ENCODE measurements around the gene NEURL3. TPM values are rescaled to one million over a fixed set of nuclear protein-coding genes. Genes with fewer than 3 reads are reported as not detected.
"Not testable (repeated sequence)": the region's sequence is repeated elsewhere in the genome, so short reads cannot be mapped to it uniquely, and the experiment has no call there.

NEURL3 gene
- total RNA-seq, 1 experiment from 2014 or later = not detected

- no peak for DNase-seq (ENCODE audit: low spot score)
Observed at GRCh38 chr2:96485350-96485749, 19.8 kb downstream of the NEURL3 start.

GRCh38 chr2:96484091-96484490 lies 21.1 kb downstream of the NEURL3 start:
- DNase-seq (ENCODE audit: low spot score) = no peak

- DNase-seq (ENCODE audit: low spot score) = no peak
Observed at GRCh38 chr2:96477458-96477857, 27.7 kb downstream of the NEURL3 start.

- no peak for DNase-seq (ENCODE audit: low spot score)
Observed at GRCh38 chr2:96471772-96472171, 33.4 kb downstream of the NEURL3 start.

GRCh38 chr2:96470636-96471035 lies 34.5 kb downstream of the NEURL3 start:
- DNase-seq (ENCODE audit: low spot score) = no peak

GRCh38 chr2:96470109-96470508 lies 35.0 kb downstream of the NEURL3 start:
- no peak for DNase-seq (ENCODE audit: low spot score)

GRCh38 chr2:96468904-96469303 lies 36.3 kb downstream of the NEURL3 start:
- no peak for DNase-seq (ENCODE audit: low spot score)

- DNase-seq (ENCODE audit: low spot score) = no peak
Observed at GRCh38 chr2:96464651-96465050, 40.5 kb downstream of the NEURL3 start.

GRCh38 chr2:96464061-96464460 lies 41.1 kb downstream of the NEURL3 start:
- no peak for DNase-seq (ENCODE audit: low spot score)

- no peak for DNase-seq (ENCODE audit: low spot score)
Observed at GRCh38 chr2:96463119-96463518, 42.0 kb downstream of the NEURL3 start.

GRCh38 chr2:96461616-96462015 lies 43.5 kb downstream of the NEURL3 start:
- DNase-seq (ENCODE audit: low spot score) = not testable (repeated sequence)

- no peak for DNase-seq (ENCODE audit: low spot score)
Observed at GRCh38 chr2:96452053-96452452, 53.1 kb downstream of the NEURL3 start.

GRCh38 chr2:96449637-96450036 lies 55.5 kb downstream of the NEURL3 start:
- no peak for DNase-seq (ENCODE audit: low spot score)

- DNase-seq (ENCODE audit: low spot score) = no peak
Observed at GRCh38 chr2:96449174-96449573, 56.0 kb downstream of the NEURL3 start.

- DNase-seq (ENCODE audit: low spot score) = no peak
Observed at GRCh38 chr2:96447726-96448125, 57.4 kb downstream of the NEURL3 start.

Other genes starting within 250 kb of the NEURL3 start
- gene TMEM127, start 239.4 kb downstream of the NEURL3 start, total RNA-seq (2014; rRNA removed; shearing (Covaris generic)) = 15.5 and 20.9 TPM in 2 replicates
- 79.3 and 96.1 TPM in 2 replicates for gene CIAO1, start 239.1 kb downstream of the NEURL3 start, total RNA-seq (2014; rRNA removed; shearing (Covaris generic))
- gene SNRNP200, start 199.8 kb downstream of the NEURL3 start, total RNA-seq (2014; rRNA removed; shearing (Covaris generic)) = 28.9 and 30.2 TPM in 2 replicates
- not detected in 2 replicates for gene ITPRIPL1, start 180.0 kb downstream of the NEURL3 start, total RNA-seq (2014; rRNA removed; shearing (Covaris generic))
- 38.9 and 52.8 TPM in 2 replicates for gene NCAPH, start 169.6 kb downstream of the NEURL3 start, total RNA-seq (2014; rRNA removed; shearing (Covaris generic))
- gene ARID5A, start 31.4 kb upstream of the NEURL3 start, total RNA-seq (2014; rRNA removed; shearing (Covaris generic)) = 4.8 and 9.8 TPM in 2 replicates
- 27.4 and 31.8 TPM in 2 replicates for gene KANSL3, start 133.0 kb upstream of the NEURL3 start, total RNA-seq (2014; rRNA removed; shearing (Covaris generic))
- gene FER1L5, start 137.4 kb upstream of the NEURL3 start, total RNA-seq (2014; rRNA removed; shearing (Covaris generic)) = not detected in 2 replicates
- gene LMAN2L, start 234.7 kb upstream of the NEURL3 start, total RNA-seq (2014; rRNA removed; shearing (Covaris generic)) = 35.5 and 38.2 TPM in 2 replicates